ENCODE data around the gene MEGF11. TPM values are rescaled to one million over a fixed set of nuclear protein-coding genes. Genes with fewer than 3 reads are reported as not detected.
A peak's percentile ranks its signal among the peaks of the same experiment; 100 is the strongest.

MEGF11 gene
- total RNA-seq, 2 experiments from 2014 or later = 3.3 to 6.8 TPM

DNA sequence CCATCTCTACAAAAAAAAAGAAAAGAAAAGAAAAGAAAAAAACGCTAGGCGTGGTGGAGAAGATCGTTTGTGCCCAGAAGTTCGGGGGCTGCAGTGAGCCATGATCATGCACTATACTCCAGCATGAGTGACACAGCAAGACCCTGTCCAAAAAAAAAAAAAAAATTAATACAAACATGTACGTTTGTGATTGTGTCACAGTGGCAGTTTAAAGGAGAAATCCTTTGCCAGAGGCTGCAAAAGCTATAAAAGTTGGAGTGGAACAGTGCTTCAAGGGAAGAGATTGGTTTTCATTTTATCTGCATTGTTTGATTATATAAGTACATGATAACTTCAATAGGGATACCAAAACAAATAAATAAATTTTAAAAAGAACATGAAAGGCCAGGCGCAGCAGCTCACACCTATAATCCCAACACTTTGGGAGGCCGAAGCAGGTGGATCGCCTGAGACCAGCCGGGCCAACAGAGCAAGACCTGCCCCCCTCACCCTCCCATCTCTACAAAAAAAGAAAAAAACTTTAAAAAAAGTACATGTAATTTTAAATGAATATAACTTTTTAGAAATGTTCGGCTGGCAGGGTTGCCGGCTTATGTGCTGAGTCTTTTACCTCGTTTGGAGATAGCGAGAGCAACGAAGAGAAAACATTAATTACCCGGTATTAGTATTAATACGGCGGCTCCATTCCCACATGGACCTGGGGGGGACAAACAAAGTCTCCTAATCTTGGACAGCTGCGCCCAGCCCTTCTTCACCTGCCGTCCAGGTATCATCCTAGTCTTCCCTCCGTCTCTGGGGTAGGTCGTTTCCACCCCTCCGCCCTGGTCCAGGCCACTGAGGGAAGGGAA, 39.2 kb upstream of the MEGF11 start:
- peaks cover 20% of the 10 kb centered on the region for H3K36me3 ChIP-seq (ENCODE audit: insufficient read depth, low read length)
- no peaks in the 10 kb centered on the region for H4K20me1 ChIP-seq (ENCODE audit: insufficient read depth, low read length)
- H2AFZ ChIP-seq (ENCODE audit: low read length) = peak overlapping the region; percentile 93
- H3K79me2 ChIP-seq (ENCODE audit: insufficient read depth, low read depth, low read length) = peaks cover 43% of the 10 kb centered on the region
- POLR2A ChIA-PET = interaction anchor here (1.0 to 1.9 kb wide), 3 partner anchors 9 to 141 kb away, joined by 3 to 7 read pairs (median 4); no protein-coding TSS in a partner anchor
- H3K27ac ChIP-seq (ENCODE audit: low read depth, low read length, poor library complexity, severe bottlenecking) = peak overlapping the region; percentile 88
- no peaks in the 10 kb centered on the region for H3K9me3 ChIP-seq (ENCODE audit: low read length)
- intact Hi-C loops (cut with micrococcal nuclease; ENCODE audit: unreplicated experiment) = loop anchor here (2.0 to 5.0 kb wide), 4 partner anchors 140 to 680 kb away; partner anchors contain the start of genes INTS14 and SMAD6
- H3K4me3 ChIP-seq (ENCODE audit: low read depth, low read length, poor library complexity, severe bottlenecking) = peak overlapping the region; percentile 69
- CTCF ChIA-PET (ENCODE audit: unreplicated experiment) = interaction anchor here (0.6 kb wide), 2 partner anchors 126 to 177 kb away, joined by 3 to 4 read pairs; no protein-coding TSS in a partner anchor
- TSS peak; percentile 87 for BruUV-seq (replicated peaks)
- peaks cover 44% of the 10 kb centered on the region for H3K4me1 ChIP-seq (ENCODE audit: insufficient read depth, low read length, poor library complexity, severe bottlenecking)
- DNase-seq (ENCODE audit: low spot score) = peak; percentile 15
- TF ChIP-seq, protein P1, sequence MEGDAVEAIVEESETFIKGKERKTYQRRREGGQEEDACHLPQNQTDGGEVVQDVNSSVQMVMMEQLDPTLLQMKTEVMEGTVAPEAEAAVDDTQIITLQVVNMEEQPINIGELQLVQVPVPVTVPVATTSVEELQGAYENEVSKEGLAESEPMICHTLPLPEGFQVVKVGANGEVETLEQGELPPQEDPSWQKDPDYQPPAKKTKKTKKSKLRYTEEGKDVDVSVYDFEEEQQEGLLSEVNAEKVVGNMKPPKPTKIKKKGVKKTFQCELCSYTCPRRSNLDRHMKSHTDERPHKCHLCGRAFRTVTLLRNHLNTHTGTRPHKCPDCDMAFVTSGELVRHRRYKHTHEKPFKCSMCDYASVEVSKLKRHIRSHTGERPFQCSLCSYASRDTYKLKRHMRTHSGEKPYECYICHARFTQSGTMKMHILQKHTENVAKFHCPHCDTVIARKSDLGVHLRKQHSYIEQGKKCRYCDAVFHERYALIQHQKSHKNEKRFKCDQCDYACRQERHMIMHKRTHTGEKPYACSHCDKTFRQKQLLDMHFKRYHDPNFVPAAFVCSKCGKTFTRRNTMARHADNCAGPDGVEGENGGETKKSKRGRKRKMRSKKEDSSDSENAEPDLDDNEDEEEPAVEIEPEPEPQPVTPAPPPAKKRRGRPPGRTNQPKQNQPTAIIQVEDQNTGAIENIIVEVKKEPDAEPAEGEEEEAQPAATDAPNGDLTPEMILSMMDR (conservative IDR thresholded peaks at IDR 0.05; ENCODE audit: low read length) = no peak
- no peak for TF ChIP-seq EZH2phosphoT487 (IDR thresholded peaks at IDR 0.05; ENCODE audit: borderline replicate concordance, low read depth, low read length)
- peak overlapping the region; percentile 70 for H3K4me2 ChIP-seq (ENCODE audit: low read length)
- no peaks in the 10 kb centered on the region for H3K9me2 ChIP-seq (ENCODE audit: insufficient read depth, low read length)

GRCh38 chr15:66291816-66292570, 38.4 kb upstream of the MEGF11 start:
- intact Hi-C loops (cut with micrococcal nuclease; ENCODE audit: unreplicated experiment) = loop anchor here (2.0 to 5.0 kb wide), 4 partner anchors 139 to 680 kb away; partner anchors contain the start of genes INTS14 and SMAD6
- Histone ChIP-seq H3K4me2 (ENCODE audit: low read length) (peak overlapping the region; percentile 70), H3K36me3 (ENCODE audit: insufficient read depth, low read length) (peaks cover 12% of the 10 kb centered on the region), H3K9me3 (ENCODE audit: low read length) (no peaks in the 10 kb centered on the region), H3K27ac (ENCODE audit: low read depth, low read length, poor library complexity, severe bottlenecking) (no peak overlapping the region), H2AFZ (ENCODE audit: low read length) (peak overlapping the region; percentile 93; the same call in 1 of the 2 replicates), H4K20me1 (ENCODE audit: insufficient read depth, low read length) (no peaks in the 10 kb centered on the region), H3K4me3 (ENCODE audit: low read depth, low read length, poor library complexity, severe bottlenecking) (peak overlapping the region; percentile 69), H3K9me2 (ENCODE audit: insufficient read depth, low read length) (no peaks in the 10 kb centered on the region), H3K4me1 (ENCODE audit: insufficient read depth, low read length, poor library complexity, severe bottlenecking) (peaks cover 44% of the 10 kb centered on the region), H3K79me2 (ENCODE audit: insufficient read depth, low read depth, low read length) (peaks cover 35% of the 10 kb centered on the region)
- no TSS peak for BruUV-seq (replicated peaks)
- ChIA-PET POLR2A (interaction anchor here (0.6 to 1.9 kb wide), 9 partner anchors 9 to 505 kb away, joined by 3 to 7 read pairs (median 4); no protein-coding TSS in a partner anchor), CTCF (ENCODE audit: unreplicated experiment) (interaction anchor here (0.6 kb wide), 2 partner anchors 125 to 176 kb away, joined by 3 to 4 read pairs; no protein-coding TSS in a partner anchor)
- TF ChIP-seq, protein P1 (conservative IDR thresholded peaks at IDR 0.05; ENCODE audit: low read length) = no peak
- no peak for TF ChIP-seq EZH2phosphoT487 (IDR thresholded peaks at IDR 0.05; ENCODE audit: borderline replicate concordance, low read depth, low read length)
- peak; percentile 45 for DNase-seq (ENCODE audit: low spot score)
